DMS114 treated with DMSO at 0.1 percent for 48 hours (cell line): Measurements from ENCODE around the gene TBC1D3G.
"Not testable (repeated sequence)": the region's sequence is repeated elsewhere in the genome, so short reads cannot be mapped to it uniquely, and the experiment has no call there.

ENCODE experiments used
- DNase-seq: peaks from one replicate; lab custom pipeline; 2025; ENCODE audit not compliant: unreplicated experiment; lab: John Stamatoyannopoulos, UW

Gene TBC1D3G

DNA sequence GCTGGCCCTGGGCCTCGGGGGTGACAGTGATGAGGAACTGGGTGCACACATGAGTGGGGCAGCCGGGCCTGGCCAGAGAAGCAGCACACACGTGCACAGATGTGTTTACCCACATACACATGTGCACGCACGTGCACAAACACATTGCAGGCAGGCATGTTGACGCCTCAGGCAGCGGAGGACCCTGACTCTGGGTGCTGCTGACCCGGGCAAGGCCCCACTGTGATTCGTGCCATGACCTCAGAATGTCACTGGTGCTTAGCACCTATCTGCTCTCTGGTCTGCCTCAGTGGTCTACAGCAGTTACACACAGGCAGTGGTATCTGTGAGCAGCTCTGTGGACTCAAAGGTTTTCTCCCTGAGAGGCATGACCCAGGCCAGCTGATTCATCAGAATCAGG lies at the start of gene TBC1D3G:
TSS of gene TBC1D3G (plus strand) at position 301 of the 400 bp plus-strand sequence. CDS start 1,528 bp downstream, outside the sequence.
- not testable (repeated sequence) for DNase-seq

DNA sequence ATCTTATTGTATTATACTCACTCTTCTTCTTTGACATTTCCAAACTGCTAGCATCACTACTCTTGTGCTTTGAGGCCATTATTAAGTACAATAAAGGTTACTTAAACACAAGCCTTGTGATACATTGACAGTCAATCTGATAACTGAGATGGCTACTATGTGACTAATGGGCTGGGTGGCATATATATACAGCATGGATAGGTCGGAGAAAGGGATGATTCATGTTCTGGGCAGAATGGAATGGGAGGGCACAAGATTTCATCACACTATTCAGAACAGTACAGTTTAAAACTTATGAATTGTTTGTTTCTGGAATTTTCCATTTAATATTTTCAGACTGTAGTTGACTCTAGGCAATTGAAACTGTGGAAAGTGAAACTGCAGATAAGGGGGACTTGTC lies 40.4 kb upstream of the TBC1D3G start:
- DNase-seq, result not testable (repeated sequence)

DNA sequence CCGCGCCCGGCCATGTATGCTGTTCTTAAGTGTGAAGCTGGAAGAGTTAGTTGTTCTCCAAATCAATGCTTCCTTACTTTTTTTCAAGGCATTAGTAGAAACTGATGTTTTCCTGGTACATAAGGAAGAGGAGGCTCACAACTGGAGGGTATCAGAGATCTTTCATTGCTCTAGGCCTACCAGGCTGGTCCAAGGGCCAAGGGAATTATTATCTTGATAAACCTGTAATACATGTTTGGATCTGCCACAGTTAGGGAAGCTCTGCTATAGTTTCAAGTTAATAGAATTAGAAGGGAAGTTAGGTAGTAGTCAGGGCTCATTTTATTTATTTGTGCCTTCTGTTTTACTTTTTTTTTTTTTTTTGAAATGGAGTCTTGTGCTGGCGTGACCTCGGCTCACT lies 39.5 kb upstream of the TBC1D3G start:
- not testable (repeated sequence) for DNase-seq

GRCh38 chr17:36289965-36290612 lies 33.6 kb upstream of the TBC1D3G start:
- DNase-seq, result not testable (repeated sequence)

DNA sequence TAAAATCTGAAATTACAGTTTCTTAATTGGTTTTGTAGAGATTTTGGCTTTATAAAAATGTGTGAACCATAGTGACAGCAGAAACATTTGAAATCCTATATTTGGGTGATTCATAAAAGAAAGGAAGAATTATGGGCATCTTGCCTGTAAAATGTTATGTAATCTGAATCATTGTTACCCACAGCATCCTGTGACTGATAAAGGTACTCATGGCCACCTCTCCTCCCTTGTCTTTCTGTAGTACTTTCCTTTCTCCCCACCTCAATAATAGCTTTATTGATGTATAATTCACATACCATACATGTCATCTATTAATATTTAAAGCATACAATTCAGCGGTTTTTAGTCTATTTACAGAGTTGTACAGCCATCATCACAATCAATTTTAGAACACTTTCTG lies 28.5 kb upstream of the TBC1D3G start:
- DNase-seq, result not testable (repeated sequence)

DNA sequence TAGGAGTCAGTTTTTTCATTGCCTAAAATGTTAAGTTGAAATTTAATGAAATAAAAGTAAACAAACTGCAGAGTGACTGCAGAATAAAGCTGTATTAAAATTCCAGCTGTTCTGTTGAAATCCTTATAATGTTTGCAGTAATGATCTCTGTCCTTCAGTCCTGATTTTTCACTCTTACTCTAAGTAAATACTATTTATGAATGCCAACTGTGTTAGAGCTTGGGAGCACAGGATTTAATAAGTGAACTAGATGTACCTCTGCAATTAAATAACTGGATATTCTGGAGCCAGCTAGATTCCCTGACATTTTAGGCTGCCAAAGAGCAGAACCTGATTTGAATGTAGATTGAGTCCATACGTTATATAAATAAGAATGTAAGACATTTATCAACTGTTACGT lies 7.9 kb upstream of the TBC1D3G start:
- not testable (repeated sequence) for DNase-seq

DNA sequence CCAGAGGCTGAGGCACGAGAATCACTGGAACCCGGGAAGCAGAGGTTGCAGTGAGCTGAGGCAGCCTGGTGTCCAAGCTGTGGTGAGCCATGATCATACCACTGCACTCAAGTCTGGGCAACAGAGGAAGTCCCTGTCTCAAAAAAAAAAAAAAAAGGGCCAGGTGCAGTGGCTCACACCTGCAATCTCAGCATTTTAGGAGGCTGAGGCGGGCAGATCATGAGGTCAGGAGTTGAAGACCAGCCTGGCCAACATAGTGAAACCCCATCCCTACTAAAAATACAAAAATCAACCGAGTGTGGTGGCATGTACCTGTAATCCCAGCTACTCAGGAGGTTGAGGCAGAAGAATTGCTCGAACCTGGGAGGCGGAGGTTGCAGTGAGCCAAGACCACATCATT lies 38.8 kb downstream of the TBC1D3G start:
- not testable (repeated sequence) for DNase-seq

- not testable (repeated sequence) for DNase-seq
Observed at GRCh38 chr17:36375938-36376337, 52.3 kb downstream of the TBC1D3G start.
